ENCODE results near the gene TNRC6B.

DNA sequence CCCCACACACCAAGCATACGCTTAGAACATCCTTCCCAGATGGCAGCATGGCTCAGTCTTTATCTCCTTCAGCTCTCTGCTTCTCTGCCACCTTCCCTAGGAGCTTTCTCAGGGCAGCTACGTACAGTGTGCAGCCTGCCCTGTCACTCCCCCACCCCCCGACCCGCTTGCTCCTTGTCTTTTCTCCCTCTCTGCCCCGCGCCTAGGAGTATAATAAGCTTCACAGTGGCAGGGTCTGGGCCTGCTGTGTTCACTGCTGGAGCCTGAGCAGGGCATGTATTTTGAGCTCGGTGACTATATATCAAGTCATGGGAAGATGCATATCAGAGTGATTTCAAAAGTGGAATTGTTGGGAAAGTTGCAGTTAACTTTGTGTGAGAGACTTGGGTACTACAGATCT is 112.8 kb downstream of the TNRC6B start:
- TF ChIP-seq CTCF (IDR thresholded peaks at IDR 0.05; ENCODE audit: poor library complexity, severe bottlenecking) = no peak
- no peak for TF ChIP-seq EZH2 (IDR thresholded peaks at IDR 0.05; ENCODE audit: borderline replicate concordance, insufficient read depth, low read length, poor library complexity, severe bottlenecking)

Data from neural cell (in vitro differentiated cells).